Hypothalamus (tissue), 51 donors: ENCODE results near the gene TRIM5.

Source experiments
- DNase-seq, 51 donors: peaks; one replicate each; lab custom pipeline; 2025; lab: John Stamatoyannopoulos, UW

Gene TRIM5

DNA sequence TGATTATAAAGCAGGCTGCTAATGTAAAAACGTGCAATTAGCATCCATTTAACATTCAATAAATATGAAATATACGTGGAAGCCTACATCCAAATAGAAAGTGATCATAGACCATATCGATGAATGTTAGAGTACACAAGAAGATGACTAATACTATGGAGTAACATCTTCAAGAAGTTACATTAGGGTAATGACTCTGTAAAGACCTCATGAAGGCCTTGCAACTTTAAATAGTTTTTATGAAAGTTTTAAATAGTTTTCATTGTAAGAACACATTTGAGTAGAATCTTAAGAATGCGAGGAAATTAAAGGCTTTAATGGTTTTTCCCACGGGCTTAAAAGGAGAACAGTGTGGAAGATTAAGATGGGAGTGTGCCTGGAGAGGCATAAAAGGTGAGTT is 58.7 kb downstream of the TRIM5 start:
- no peak for DNase-seq

GRCh38 chr11:5625281-5625680 is 59.6 kb downstream of the TRIM5 start:
- DNase-seq = no peak

DNA sequence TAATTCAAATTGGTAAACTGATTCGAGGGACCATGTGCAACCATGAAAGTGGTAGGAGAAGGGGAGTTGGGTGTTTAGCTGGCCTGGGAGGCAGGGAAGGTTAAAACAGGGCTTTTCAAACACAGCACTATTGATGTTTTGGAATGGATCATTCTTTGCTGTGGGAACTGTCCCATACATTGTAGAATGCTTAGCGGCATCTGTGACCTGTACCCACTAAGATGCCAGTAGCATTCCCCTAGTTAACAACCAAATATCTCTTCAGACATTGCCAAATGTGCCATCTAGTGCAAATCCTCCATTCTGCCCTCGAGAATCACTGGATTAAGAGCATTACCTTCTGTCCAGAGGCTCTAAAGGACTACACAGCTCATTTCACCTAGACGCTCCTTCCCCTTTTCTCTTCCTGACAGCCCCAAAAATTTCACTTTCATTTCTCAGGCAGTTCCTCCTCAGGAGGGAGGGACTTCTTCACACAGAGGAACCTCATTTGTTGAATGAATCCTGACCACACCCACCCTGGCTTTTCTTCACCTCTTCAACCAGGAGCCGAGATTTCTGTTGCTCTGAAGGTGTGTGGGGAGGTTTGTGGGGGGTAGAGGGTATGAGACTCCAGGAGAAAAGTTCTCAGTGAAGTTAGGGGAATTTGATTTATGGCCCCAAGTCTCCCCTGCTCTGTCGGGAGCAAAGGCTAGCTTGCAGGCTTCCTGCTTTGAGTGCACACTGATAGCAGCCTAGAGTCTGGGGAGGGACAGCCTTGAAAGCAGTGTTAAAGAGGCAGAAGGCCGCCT is 60.2 kb downstream of the TRIM5 start, which contains the start of gene TRIM34:
Gene TRIM34, plus strand, starts transcription at position 513 of the 791 bp plus-strand sequence. CDS start 7,331 bp downstream, outside the sequence.
- peak in 21 of 51 donors; percentile 4 to 30 (median 12) for DNase-seq

DNA sequence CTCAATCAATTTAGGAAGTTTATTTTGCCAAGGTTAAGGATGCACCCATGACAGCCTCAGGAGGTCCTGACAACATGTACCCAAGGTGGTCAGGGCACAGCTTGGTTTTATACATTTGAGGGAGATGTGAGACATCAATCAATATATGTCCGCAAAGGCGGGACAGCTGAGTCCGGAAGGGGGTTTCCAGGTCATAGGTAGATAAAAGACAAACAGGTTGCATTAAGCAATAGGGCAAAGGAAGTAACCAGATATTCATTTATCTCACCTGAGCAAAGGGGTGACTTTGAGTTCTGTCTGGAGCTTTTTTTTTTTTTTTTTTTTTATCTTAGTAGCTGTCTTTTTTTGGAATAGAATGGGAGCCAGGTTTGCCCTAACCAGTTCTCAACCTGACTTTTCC is 62.1 kb downstream of the TRIM5 start:
- DNase-seq = no peak

GRCh38 chr11:5621580-5621979 is 63.3 kb downstream of the TRIM5 start:
- no peak for DNase-seq

GRCh38 chr11:5620651-5621521 is 64.0 kb downstream of the TRIM5 start:
- DNase-seq = no peak

DNA sequence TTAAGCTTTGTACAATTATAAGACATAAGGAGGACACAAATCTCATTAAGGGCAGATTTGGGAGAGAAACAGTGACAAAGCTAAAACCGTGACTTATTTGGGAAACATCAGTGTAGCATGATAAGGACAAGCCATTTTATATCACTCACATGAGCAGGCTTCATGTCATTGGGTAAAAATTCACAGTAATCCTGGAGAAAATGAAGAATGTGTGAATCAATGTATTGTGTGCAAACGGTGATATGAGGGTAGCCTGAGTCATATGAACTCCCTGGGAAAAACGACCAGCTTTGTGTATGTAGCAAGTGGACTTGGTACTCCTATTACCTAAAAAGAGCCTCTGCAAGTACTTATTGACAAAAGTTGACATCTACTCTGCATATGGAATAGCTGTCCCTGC is 66.1 kb downstream of the TRIM5 start:
- no peak for DNase-seq
